Measurements from ENCODE around the gene CCM2. TPM values are rescaled to one million over a fixed set of nuclear protein-coding genes. Genes with fewer than 3 reads are reported as not detected.

Gene CCM2
- total and polyA plus RNA-seq, 2 experiments from 2014 or later: 24.9 to 40.1 TPM

DNA sequence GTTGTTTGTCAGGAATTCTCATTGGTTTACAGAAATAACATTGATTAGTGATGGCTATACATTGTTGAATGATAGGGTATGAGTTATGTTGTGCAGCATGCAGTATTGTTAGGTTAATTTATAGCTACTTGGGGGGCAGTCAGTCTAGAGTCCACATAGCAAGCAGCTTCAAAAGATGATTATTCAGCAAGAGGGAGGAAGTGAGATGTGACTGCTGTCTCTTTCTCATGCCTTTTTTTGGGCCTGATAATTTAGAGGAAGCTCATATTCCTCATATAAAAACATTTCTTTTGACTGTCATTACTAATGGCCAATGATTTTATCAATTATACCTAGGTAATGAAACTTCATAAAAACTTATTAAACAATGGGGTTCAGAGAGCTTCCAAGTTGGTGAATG is 114.9 kb downstream of the CCM2 start (continued):
- TF ChIP-seq REST (IDR thresholded peaks at IDR 0.05; ENCODE audit: unreplicated experiment) (no peak), POLR2AphosphoS5 (IDR thresholded peaks at IDR 0.05; ENCODE audit: low read depth) (no peak), NANOG (IDR thresholded peaks at IDR 0.05; ENCODE audit: borderline replicate concordance) (no peak)

- DNase-seq (ENCODE audit: low spot score): no peak
- TF ChIP-seq POLR2AphosphoS5 (IDR thresholded peaks at IDR 0.05; ENCODE audit: low read depth) (no peak), CTCF (conservative IDR thresholded peaks at IDR 0.05; ENCODE audit: low read depth in 2 of 2) (no peak), JUNB (IDR thresholded peaks at IDR 0.05; ENCODE audit: unreplicated experiment) (no peak)
- TF ChIP-seq, protein P1, sequence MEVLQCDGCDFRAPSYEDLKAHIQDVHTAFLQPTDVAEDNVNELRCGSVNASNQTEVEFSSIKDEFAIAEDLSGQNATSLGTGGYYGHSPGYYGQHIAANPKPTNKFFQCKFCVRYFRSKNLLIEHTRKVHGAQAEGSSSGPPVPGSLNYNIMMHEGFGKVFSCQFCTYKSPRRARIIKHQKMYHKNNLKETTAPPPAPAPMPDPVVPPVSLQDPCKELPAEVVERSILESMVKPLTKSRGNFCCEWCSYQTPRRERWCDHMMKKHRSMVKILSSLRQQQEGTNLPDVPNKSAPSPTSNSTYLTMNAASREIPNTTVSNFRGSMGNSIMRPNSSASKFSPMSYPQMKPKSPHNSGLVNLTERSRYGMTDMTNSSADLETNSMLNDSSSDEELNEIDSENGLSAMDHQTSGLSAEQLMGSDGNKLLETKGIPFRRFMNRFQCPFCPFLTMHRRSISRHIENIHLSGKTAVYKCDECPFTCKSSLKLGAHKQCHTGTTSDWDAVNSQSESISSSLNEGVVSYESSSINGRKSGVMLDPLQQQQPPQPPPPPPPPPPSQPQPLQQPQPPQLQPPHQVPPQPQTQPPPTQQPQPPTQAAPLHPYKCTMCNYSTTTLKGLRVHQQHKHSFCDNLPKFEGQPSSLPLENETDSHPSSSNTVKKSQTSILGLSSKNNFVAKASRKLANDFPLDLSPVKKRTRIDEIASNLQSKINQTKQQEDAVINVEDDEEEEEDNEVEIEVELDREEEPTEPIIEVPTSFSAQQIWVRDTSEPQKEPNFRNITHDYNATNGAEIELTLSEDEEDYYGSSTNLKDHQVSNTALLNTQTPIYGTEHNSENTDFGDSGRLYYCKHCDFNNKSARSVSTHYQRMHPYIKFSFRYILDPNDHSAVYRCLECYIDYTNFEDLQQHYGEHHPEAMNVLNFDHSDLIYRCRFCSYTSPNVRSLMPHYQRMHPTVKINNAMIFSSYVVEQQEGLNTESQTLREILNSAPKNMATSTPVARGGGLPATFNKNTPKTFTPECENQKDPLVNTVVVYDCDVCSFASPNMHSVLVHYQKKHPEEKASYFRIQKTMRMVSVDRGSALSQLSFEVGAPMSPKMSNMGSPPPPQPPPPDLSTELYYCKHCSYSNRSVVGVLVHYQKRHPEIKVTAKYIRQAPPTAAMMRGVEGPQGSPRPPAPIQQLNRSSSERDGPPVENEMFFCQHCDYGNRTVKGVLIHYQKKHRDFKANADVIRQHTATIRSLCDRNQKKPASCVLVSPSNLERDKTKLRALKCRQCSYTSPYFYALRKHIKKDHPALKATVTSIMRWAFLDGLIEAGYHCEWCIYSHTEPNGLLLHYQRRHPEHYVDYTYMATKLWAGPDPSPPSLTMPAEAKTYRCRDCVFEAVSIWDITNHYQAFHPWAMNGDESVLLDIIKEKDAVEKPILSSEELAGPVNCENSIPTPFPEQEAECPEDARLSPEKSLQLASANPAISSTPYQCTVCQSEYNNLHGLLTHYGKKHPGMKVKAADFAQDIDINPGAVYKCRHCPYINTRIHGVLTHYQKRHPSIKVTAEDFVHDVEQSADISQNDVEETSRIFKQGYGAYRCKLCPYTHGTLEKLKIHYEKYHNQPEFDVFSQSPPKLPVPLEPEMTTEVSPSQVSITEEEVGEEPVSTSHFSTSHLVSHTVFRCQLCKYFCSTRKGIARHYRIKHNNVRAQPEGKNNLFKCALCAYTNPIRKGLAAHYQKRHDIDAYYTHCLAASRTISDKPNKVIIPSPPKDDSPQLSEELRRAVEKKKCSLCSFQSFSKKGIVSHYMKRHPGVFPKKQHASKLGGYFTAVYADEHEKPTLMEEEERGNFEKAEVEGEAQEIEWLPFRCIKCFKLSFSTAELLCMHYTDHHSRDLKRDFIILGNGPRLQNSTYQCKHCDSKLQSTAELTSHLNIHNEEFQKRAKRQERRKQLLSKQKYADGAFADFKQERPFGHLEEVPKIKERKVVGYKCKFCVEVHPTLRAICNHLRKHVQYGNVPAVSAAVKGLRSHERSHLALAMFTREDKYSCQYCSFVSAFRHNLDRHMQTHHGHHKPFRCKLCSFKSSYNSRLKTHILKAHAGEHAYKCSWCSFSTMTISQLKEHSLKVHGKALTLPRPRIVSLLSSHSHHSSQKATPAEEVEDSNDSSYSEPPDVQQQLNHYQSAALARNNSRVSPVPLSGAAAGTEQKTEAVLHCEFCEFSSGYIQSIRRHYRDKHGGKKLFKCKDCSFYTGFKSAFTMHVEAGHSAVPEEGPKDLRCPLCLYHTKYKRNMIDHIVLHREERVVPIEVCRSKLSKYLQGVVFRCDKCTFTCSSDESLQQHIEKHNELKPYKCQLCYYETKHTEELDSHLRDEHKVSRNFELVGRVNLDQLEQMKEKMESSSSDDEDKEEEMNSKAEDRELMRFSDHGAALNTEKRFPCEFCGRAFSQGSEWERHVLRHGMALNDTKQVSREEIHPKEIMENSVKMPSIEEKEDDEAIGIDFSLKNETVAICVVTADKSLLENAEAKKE (CRISPR knock-in tag; IDR thresholded peaks at IDR 0.05): no peak
- H2AFZ ChIP-seq: no peak overlapping the region
- Mint-ChIP-seq H3K36me3 (ENCODE audit: low read depth) (no peaks in the 10 kb centered on the region; the same call in 2 of the 3 replicates), H3K27me3 (ENCODE audit: insufficient read depth, low read depth, poor library complexity) (peaks cover 6% of the 10 kb centered on the region), H3K4me3 (no peak overlapping the region), H3K4me1 (peaks cover 5% of the 10 kb centered on the region; the same call in 2 of the 3 replicates), H3K9me3 (no peaks in the 10 kb centered on the region; the same call in 1 of the 3 replicates), H3K27ac (no peak overlapping the region)
- no peaks in the 10 kb centered on the region for H4K20me1 ChIP-seq (replicated peaks; ENCODE audit: insufficient read depth)
- no peaks in the 10 kb centered on the region; the same call in 1 of the 2 replicates for H3K4me1 ChIP-seq (ENCODE audit: insufficient read depth)
- no peaks in the 10 kb centered on the region for H3K9me2 ChIP-seq (ENCODE audit: insufficient read depth)
- 0 out of 2 replicates have a peak, but pooled peaks cover 6% of the 10 kb centered on the region for H3F3A ChIP-seq (replicated peaks; ENCODE audit: low read depth)
- H3K27me3 ChIP-seq (ENCODE audit: insufficient read depth): peaks cover 3% of the 10 kb centered on the region; the same call in 1 of the 2 replicates
- H3K4me2 ChIP-seq: no peak overlapping the region
- no peak overlapping the region for H3K27ac ChIP-seq (ENCODE audit: low read depth)
- ATAC-seq: no peak
- H3K4me3 ChIP-seq: no peak overlapping the region
- H3K79me2 ChIP-seq (replicated peaks; ENCODE audit: insufficient read depth): peaks cover 3% of the 10 kb centered on the region
- no peaks in the 10 kb centered on the region for H3K36me3 ChIP-seq (ENCODE audit: insufficient read depth)
Measured at GRCh38 chr7:45116048-45116447, 116.0 kb downstream of the CCM2 start.

Measured in GM23338 (cell line).